Left lung (tissue), 10 donors: ENCODE measurements around the gene AKAP8L. TPM values are rescaled to one million over a fixed set of nuclear protein-coding genes. Genes with fewer than 3 reads are reported as not detected.
A peak's percentile ranks its signal among the peaks of the same experiment; 100 is the strongest.

Experiments used
- ATAC-seq: fragments of 200-7000 bp; cut with Tn5 transposase; one replicate; pipeline ENCODE4 v1.9.1; 2020; ENCODE audit warnings: moderate library complexity
- DNase-seq, 4 donors: peaks; one replicate each; pipeline ENCODE4 v3.0.0-alpha.2; 2013 to 2020
- H3K27ac ChIP-seq, 2 donors: fragments of 200-600 bp; sonication (generic) in 1 of 2; one replicate each; pipeline versions ENCODE4 v1.5.0 to v1.8.0; 2020 to 2021
- H3K27me3 ChIP-seq, 2 donors: fragments of 200-600 bp; sonication (generic) in 1 of 2; one replicate each; pipeline versions ENCODE4 v1.5.0 to v1.8.0; 2020 to 2021
- H3K36me3 ChIP-seq, 2 donors: fragments of 200-600 bp; sonication (generic) in 1 of 2; one replicate each; pipeline versions ENCODE4 v1.5.0 to v1.8.0; 2020 to 2021
- H3K4me1 ChIP-seq, 2 donors: fragments of 200-600 bp; one replicate each; pipeline ENCODE4 v1.8.0; 2021
- H3K4me3 ChIP-seq, 2 donors: fragments of 200-600 bp; sonication (generic) in 1 of 2; one replicate each; pipeline versions ENCODE4 v1.5.0 to v1.8.0; 2020 to 2021; ENCODE audit warnings: mild to moderate bottlenecking in 1 of 2
- H3K9me3 ChIP-seq, 2 donors: fragments of 200-600 bp; sonication (generic) in 1 of 2; one replicate each; pipeline versions ENCODE4 v1.5.0 to v1.8.0; 2020 to 2021
- CTCF ChIP-seq, 2 donors: fragments of 200-600 bp; sonication (generic) in 1 of 2; IDR thresholded peaks; one replicate each; pipeline versions ENCODE4 v1.5.0 to v1.8.0; 2021; ENCODE audit warnings: antibody characterized with exemption in 2 of 2
- intact Hi-C, 2 donors: fragments of 100-400 bp; cut with DNase I; formaldehyde crosslinking; loops; one replicate each; pipeline versions ENCODE4 v1.11.2 to v1.14.2; 2022
- polyA plus RNA-seq, 6 donors: library from polyadenylated mRNA; unstranded; fragments of 120-200 nt; gene quantifications; one replicate each; pipeline ENCODE4 v1.2.1, GENCODE V29; 2013; ENCODE audit not compliant: insufficient read length in 6 of 6
- total RNA-seq, 2 donors: library from RNA; stranded (reverse); fragmentation: NEBNext Ultra II Directional; extraction: Animal tissue kit (Norgen Biotek cat#: 25700); gene quantifications; one replicate each; pipeline ENCODE4 v1.2.1, GENCODE V29; 2021
- donor health status: DM: no; HTN: yes; CAD: no.
- donor health status: DM: no; HTN: no; CAD: no.

The AKAP8L gene
- total and polyA plus RNA-seq, 8 donors, result 76.4 to 129 (median 107) TPM

GRCh38 chr19:15422296-15423075, 3.7 kb upstream of the AKAP8L start:
- peaks cover 3 to 28% of the 10 kb centered on the region in 2 donors for H3K4me1 ChIP-seq
- DNase-seq (no peak), ATAC-seq (no peak)
- intact Hi-C loops, result no loop called here
- peaks cover 0 to 3% of the 10 kb centered on the region in 2 donors for H3K9me3 ChIP-seq
- peak overlapping the region; percentile 23 to 44 for H3K27ac ChIP-seq
- no peaks in the 10 kb centered on the region for H3K27me3 ChIP-seq
- TF ChIP-seq CTCF (IDR thresholded peaks at IDR 0.05), result no peak
- H3K4me3 ChIP-seq, result no peak overlapping the region
- H3K36me3 ChIP-seq, result peaks cover 0 to 58% of the 10 kb centered on the region in 2 donors

- H3K4me3 ChIP-seq, result no peak overlapping the region
- DNase-seq (peak in 1 of 4 donors; percentile 65), ATAC-seq (no peak)
- peaks cover 9 to 35% of the 10 kb centered on the region in 2 donors for H3K4me1 ChIP-seq
- no peaks in the 10 kb centered on the region for H3K27me3 ChIP-seq
- H3K9me3 ChIP-seq, result peaks cover 0 to 3% of the 10 kb centered on the region in 2 donors
- intact Hi-C loops, result no loop called here
- TF ChIP-seq CTCF (IDR thresholded peaks at IDR 0.05), result no peak
- H3K27ac ChIP-seq, result peak overlapping the region; percentile 23 to 44
- peaks cover 0 to 51% of the 10 kb centered on the region in 2 donors for H3K36me3 ChIP-seq
Observed at GRCh38 chr19:15421721-15422260, 3.0 kb upstream of the AKAP8L start.

- no peak overlapping the region for H3K4me3 ChIP-seq
- intact Hi-C loops, result no loop called here
- DNase-seq (peak in 1 of 4 donors; percentile 30), ATAC-seq (no peak)
- H3K27ac ChIP-seq, result peak overlapping the region in 1 of 2 donors; percentile 44
- H3K9me3 ChIP-seq, result peaks cover 0 to 3% of the 10 kb centered on the region in 2 donors
- no peaks in the 10 kb centered on the region for H3K27me3 ChIP-seq
- peaks cover 0 to 46% of the 10 kb centered on the region in 2 donors for H3K36me3 ChIP-seq
- no peak for TF ChIP-seq CTCF (IDR thresholded peaks at IDR 0.05)
- peaks cover 9 to 41% of the 10 kb centered on the region in 2 donors for H3K4me1 ChIP-seq
Observed at GRCh38 chr19:15421136-15421695, 2.4 kb upstream of the AKAP8L start.

- peak overlapping the region; percentile 93 to 100 for H3K4me3 ChIP-seq
- peaks cover 9 to 45% of the 10 kb centered on the region in 2 donors for H3K4me1 ChIP-seq
- H3K36me3 ChIP-seq, result peaks cover 0 to 44% of the 10 kb centered on the region in 2 donors
- peak overlapping the region in 1 of 2 donors; percentile 87 for H3K27ac ChIP-seq
- intact Hi-C loops, result no loop called here
- H3K9me3 ChIP-seq, result peaks cover 0 to 3% of the 10 kb centered on the region in 2 donors
- no peak for DNase-seq
- peak; percentile 1 for ATAC-seq
- H3K27me3 ChIP-seq, result no peaks in the 10 kb centered on the region
- no peak for TF ChIP-seq CTCF (IDR thresholded peaks at IDR 0.05)
Observed at GRCh38 chr19:15419413-15420025, 731 bp upstream of the AKAP8L start.

GRCh38 chr19:15418231-15418578, 583 bp downstream of the AKAP8L start:
- ATAC-seq, result peak; percentile 4
- Histone ChIP-seq H3K27ac (peak overlapping the region; percentile 70 to 87), H3K36me3 (peaks cover 0 to 31% of the 10 kb centered on the region in 2 donors), H3K4me1 (peaks cover 13 to 53% of the 10 kb centered on the region in 2 donors), H3K9me3 (peaks cover 0 to 1% of the 10 kb centered on the region in 2 donors), H3K27me3 (no peaks in the 10 kb centered on the region), H3K4me3 (peak overlapping the region; percentile 93 to 100)
- DNase-seq, result peak in 2 of 4 donors; percentile 49 to 67
- TF ChIP-seq CTCF (IDR thresholded peaks at IDR 0.05), result no peak
- intact Hi-C loops, result no loop called here
